ENCODE measurements around the gene ARL14EP. TPM values are rescaled to one million over a fixed set of nuclear protein-coding genes. Genes with fewer than 3 reads are reported as not detected.

Gene ARL14EP
- total and polyA plus RNA-seq, 12 donors = 10.1 to 43.5 (median 30.5) TPM

- peaks cover 0 to 18% (median 0%) of the 10 kb centered on the region in 7 donors for H3K27me3 ChIP-seq
- H3K4me3 ChIP-seq = peak overlapping the region; percentile 56 to 85 (median 72)
- peaks cover 3 to 42% (median 36%) of the 10 kb centered on the region in 9 donors for H3K4me1 ChIP-seq
- WGBS, 2 donors = 73 to 76% methylated on average over 6 of the region's 6 CpGs
- DNase-seq (no peak), ATAC-seq (no peak)
- no peaks in the 10 kb centered on the region for H3K9me3 ChIP-seq
- intact Hi-C loops (cut with DNase I) = loop anchor here in 4 of 10 donors (5.0 to 10.0 kb wide), 3 partner anchors 187 to 887 kb away; no protein-coding TSS in a partner anchor
- peaks cover 0 to 3% (median 0%) of the 10 kb centered on the region in 9 donors for H3K36me3 ChIP-seq
- peak overlapping the region in 1 of 10 donors; percentile 96 for H3K27ac ChIP-seq
- no peak for TF ChIP-seq CTCF (IDR thresholded peaks at IDR 0.05)
These were observed 713 bp upstream of the ARL14EP start for GRCh38 chr11:30322191-30322590.

- Histone ChIP-seq H3K27ac (peak overlapping the region in 4 of 10 donors; percentile 1 to 69 (median 21)), H3K4me1 (peaks cover 3 to 57% (median 38%) of the 10 kb centered on the region in 9 donors), H3K4me3 (no peak overlapping the region), H3K36me3 (peaks cover 0 to 9% (median 2%) of the 10 kb centered on the region in 9 donors), H3K27me3 (no peaks in the 10 kb centered on the region), H3K9me3 (no peaks in the 10 kb centered on the region)
- WGBS, 2 donors = 47 to 57% methylated on average over 2 of the region's 2 CpGs
- intact Hi-C loops (cut with DNase I) = loop anchor here in 3 of 10 donors (10.0 kb wide), 2 partner anchors 191 to 891 kb away; no protein-coding TSS in a partner anchor
- TF ChIP-seq CTCF (IDR thresholded peaks at IDR 0.05) = no peak
- ATAC-seq (no peak), DNase-seq (no peak)
These were observed 3.3 kb downstream of the ARL14EP start for GRCh38 chr11:30326114-30326778.

GRCh38 chr11:30326906-30327305 lies 4.0 kb downstream of the ARL14EP start:
- Histone ChIP-seq H3K4me3 (no peak overlapping the region), H3K36me3 (peaks cover 0 to 16% (median 5%) of the 10 kb centered on the region in 9 donors), H3K27me3 (no peaks in the 10 kb centered on the region), H3K9me3 (no peaks in the 10 kb centered on the region), H3K4me1 (peaks cover 3 to 57% (median 42%) of the 10 kb centered on the region in 9 donors), H3K27ac (peak overlapping the region in 4 of 10 donors; percentile 1 to 69 (median 20))
- 59 to 75% methylated on average over 2 of the region's 2 CpGs for WGBS, 2 donors
- ATAC-seq (no peak), DNase-seq (no peak)
- TF ChIP-seq CTCF (IDR thresholded peaks at IDR 0.05) = no peak
- intact Hi-C loops (cut with DNase I) = loop anchor here in 3 of 10 donors (10.0 kb wide), 2 partner anchors 192 to 892 kb away; no protein-coding TSS in a partner anchor

GRCh38 chr11:30328681-30329080 lies 5.8 kb downstream of the ARL14EP start:
- intact Hi-C loops (cut with DNase I) = loop anchor here in 3 of 10 donors (10.0 kb wide), 2 partner anchors 194 to 894 kb away; no protein-coding TSS in a partner anchor
- DNase-seq (no peak), ATAC-seq (no peak)
- Histone ChIP-seq H3K4me1 (peaks cover 3 to 50% (median 40%) of the 10 kb centered on the region in 9 donors), H3K36me3 (peaks cover 0 to 34% (median 9%) of the 10 kb centered on the region in 9 donors), H3K27me3 (no peaks in the 10 kb centered on the region), H3K9me3 (no peaks in the 10 kb centered on the region), H3K4me3 (no peak overlapping the region), H3K27ac (no peak overlapping the region)
- TF ChIP-seq CTCF (IDR thresholded peaks at IDR 0.05) = no peak
